Activated CD4-positive, alpha-beta T cell treated with anti-CD3 and anti-CD28 coated beads, Interleukin-2, amount 10 ng/mL, durations not matched to agents 24 days and 14 days (primary cell): ENCODE data around the gene SSBP2. TPM values are rescaled to one million over a fixed set of nuclear protein-coding genes. Genes with fewer than 3 reads are reported as not detected.

Source experiments
- total RNA-seq: library from RNA; stranded (reverse); gene quantifications from 2 replicates; pipeline ENCODE4 v1.2.3, GENCODE V29; 2022

Gene SSBP2
- total RNA-seq, 1 donor from 2014 or later: 13.1 TPM

Other genes starting within 250 kb of the SSBP2 start
- gene ATG10, start 220.9 kb upstream of the SSBP2 start, total RNA-seq: 5.8 and 5.9 TPM in 2 replicates